Activated naive CD4-positive, alpha-beta T cell treated with anti-CD3 and anti-CD28 coated beads, Interleukin-2, amount 50 U/mL, for 72 hours (primary cell): ENCODE results near the gene SEC24C. TPM values are rescaled to one million over a fixed set of nuclear protein-coding genes. Genes with fewer than 3 reads are reported as not detected.
"Not testable (repeated sequence)": the region's sequence is repeated elsewhere in the genome, so short reads cannot be mapped to it uniquely, and the experiment has no call there.

Source experiments
- ATAC-seq, 2 donors: fragments of 150-1000 bp; cut with Tn5 transposase; 2 replicates each; pipeline ENCODE4 v1.10.0; 2021; ENCODE audit warnings: mild to moderate bottlenecking in 2 of 2, moderate library complexity in 2 of 2
- DNase-seq, 2 donors: peaks; one replicate each; pipeline ENCODE4 v3.0.0; 2021 to 2022; ENCODE audit warnings: low spot score in 2 of 2
- H3K27ac Mint-ChIP-seq, 2 donors: one replicate each; pipeline ENCODE4 v1.8.0; 2022; ENCODE audit warnings: mild to moderate bottlenecking in 2 of 2, mixed read lengths in 2 of 2
- H3K36me3 Mint-ChIP-seq, 2 donors: one replicate each; pipeline ENCODE4 v1.8.0; 2022; ENCODE audit warnings: mixed read lengths in 2 of 2
- H3K9me3 Mint-ChIP-seq, 2 donors: one replicate each; pipeline ENCODE4 v1.8.0; 2022; ENCODE audit warnings: mixed read lengths in 2 of 2
- total RNA-seq, 2 donors: library from RNA; stranded (reverse); gene quantifications; one replicate each; pipeline ENCODE4 v1.2.3, GENCODE V29; 2022

The SEC24C gene
- total RNA-seq, 2 donors from 2014 or later, result 101 TPM

DNA sequence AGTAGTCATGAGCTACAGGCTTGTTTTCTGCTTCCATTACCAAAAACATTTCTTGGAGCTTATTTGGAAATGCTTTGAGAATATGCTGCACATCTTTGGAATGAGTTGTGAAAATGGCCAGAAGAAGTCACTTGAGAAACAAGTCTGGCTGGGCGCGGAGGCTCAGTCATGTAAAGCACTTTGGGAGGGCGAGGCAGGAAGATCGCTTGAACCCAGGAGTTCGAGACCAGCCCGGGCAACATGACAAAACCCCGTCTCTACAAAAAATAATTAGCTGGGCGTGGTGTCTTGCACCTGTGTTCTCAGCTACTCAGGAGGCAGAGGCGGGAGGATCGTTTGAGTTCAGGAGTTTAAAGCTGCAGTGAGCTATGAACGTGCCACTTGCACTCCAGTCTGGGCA lies 36.8 kb downstream of the SEC24C start:
- H3K9me3 Mint-ChIP-seq, result no peaks in the 10 kb centered on the region
- ATAC-seq (no peak), DNase-seq (no peak)
- peaks cover 25 to 26% of the 10 kb centered on the region in 2 donors for H3K36me3 Mint-ChIP-seq
- peak overlapping the region; percentile 88 to 100 for H3K27ac Mint-ChIP-seq

DNA sequence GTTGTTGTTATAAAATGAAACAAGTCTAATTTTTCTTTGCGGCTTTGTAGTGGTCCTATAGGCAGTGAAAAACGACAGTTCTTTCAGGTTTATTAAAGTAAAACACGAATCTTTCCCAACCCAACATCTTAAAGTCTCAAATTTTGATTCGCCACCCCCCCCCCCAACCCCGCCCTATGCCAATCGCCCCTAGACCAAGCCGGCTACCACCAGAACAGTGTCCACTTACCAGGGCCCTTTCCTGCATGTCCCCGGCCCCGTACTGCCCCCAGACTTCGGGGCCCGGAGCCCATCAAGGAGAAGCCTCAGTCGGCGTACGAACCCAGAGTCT lies 37.3 kb downstream of the SEC24C start:
- no peaks in the 10 kb centered on the region for H3K9me3 Mint-ChIP-seq

DNA sequence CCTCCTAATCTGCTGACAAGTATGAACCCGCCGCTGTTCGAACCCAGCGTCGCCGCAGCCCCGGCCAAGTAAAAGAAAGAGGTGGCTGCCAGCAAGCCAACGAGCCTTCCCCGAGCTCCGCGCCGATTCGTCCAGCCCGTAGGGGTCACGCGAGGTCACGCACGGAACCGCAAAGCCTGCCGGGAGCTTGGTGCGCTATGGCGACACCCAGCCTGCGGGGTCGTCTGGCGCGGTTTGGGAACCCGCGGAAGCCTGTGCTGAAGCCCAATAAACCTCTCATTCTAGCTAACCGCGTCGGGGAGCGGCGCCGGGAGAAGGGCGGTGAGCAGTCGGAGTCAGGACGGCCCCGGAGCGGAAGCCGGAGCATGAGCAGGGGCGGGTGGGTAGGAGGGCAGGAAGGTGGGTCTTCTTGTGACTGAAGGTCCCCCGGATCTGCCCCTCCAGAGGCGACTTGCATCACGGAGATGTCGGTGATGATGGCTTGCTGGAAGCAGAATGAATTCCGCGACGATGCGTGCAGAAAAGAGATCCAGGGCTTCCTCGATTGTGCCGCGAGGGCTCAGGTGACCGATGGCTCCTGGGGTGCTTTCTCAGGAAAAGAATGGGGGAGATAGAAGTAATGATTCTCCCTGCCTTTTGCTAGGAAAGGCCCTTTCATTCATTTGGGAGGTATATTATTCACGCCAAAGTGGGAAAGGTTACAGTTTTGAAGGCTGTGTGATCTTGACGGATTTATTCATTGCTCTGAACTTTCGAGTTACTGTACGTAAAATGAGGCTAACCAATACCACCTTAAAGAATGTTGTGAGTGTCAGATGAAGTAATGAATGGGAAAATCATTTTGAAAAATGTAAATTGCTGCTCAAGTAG lies 37.9 kb downstream of the SEC24C start, which contains the start of gene CHCHD1:
Gene CHCHD1, plus strand, starts transcription at position 170 of the 870 bp plus-strand sequence. Its CDS starts 28 bp downstream, at position 198.
- H3K9me3 Mint-ChIP-seq, result no peaks in the 10 kb centered on the region
- peak; percentile 91 to 92 for DNase-seq
- peaks cover 26 to 30% of the 10 kb centered on the region in 2 donors for H3K36me3 Mint-ChIP-seq
- peak; percentile 78 to 79 for ATAC-seq
- H3K27ac Mint-ChIP-seq, result peak within 1 kb of the TSS; percentile 88 to 100

More for the DNA sequence above, 37.3 kb downstream of the SEC24C start:
- Mint-ChIP-seq H3K36me3 (peaks cover 30 to 31% of the 10 kb centered on the region in 2 donors), H3K27ac (peak overlapping the region; percentile 88 to 100)
- DNase-seq (no peak), ATAC-seq (peak; percentile 21)

DNA sequence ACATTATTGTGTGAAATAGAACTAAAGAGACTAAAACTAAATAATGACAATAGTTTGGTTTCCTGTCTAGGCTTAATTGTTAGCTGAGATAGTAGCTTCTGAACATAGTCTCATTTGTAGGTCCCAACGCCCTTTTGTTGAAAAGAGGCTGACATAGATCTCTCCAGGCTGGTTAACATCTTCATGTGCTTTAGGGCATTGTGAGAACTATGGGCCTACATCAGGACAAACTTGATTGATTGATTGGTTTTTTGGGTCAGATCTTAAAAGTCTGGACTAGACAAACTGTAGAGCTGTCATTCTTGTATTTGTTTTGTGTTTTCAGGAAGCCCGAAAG lies 38.5 kb downstream of the SEC24C start:
- H3K9me3 Mint-ChIP-seq, result no peaks in the 10 kb centered on the region

DNA sequence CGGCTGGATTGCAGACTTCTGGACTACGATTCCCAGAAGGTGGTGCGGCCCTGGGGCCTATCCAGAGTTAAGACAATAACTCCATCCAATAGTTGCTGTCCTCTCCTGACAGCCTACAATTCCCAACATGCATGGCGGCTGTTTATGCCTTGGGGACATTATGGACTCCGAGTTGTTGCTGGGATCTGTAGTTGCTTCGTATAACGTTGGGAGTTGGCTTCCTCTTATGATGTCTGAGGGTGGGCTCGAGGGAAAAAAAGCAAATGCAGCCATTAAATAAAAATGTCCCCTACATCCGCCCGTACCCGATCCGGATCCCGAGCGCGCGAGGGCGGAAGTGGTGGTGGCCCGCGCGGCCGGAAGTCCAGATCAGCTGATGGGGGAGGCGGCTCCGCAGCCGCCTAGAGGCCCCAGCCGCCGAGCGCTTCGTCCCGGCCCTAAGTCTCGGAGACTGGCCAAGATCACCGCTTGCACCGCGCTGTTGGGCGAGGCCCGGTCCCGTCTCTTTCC lies 41.1 kb downstream of the SEC24C start, which contains the start of gene ZSWIM8:
Gene ZSWIM8, plus strand, starts transcription at position 396 of the 510 bp plus-strand sequence. CDS start 273 bp downstream, outside the sequence.
- Mint-ChIP-seq H3K9me3 (no peaks in the 10 kb centered on the region), H3K27ac (peak within 1 kb of the TSS; percentile 79 to 97)

More for the DNA sequence above, 38.5 kb downstream of the SEC24C start:
- peak overlapping the region; percentile 88 to 100 for H3K27ac Mint-ChIP-seq
- ATAC-seq (no peak), DNase-seq (no peak)
- peaks cover 21 to 30% of the 10 kb centered on the region in 2 donors for H3K36me3 Mint-ChIP-seq

DNA sequence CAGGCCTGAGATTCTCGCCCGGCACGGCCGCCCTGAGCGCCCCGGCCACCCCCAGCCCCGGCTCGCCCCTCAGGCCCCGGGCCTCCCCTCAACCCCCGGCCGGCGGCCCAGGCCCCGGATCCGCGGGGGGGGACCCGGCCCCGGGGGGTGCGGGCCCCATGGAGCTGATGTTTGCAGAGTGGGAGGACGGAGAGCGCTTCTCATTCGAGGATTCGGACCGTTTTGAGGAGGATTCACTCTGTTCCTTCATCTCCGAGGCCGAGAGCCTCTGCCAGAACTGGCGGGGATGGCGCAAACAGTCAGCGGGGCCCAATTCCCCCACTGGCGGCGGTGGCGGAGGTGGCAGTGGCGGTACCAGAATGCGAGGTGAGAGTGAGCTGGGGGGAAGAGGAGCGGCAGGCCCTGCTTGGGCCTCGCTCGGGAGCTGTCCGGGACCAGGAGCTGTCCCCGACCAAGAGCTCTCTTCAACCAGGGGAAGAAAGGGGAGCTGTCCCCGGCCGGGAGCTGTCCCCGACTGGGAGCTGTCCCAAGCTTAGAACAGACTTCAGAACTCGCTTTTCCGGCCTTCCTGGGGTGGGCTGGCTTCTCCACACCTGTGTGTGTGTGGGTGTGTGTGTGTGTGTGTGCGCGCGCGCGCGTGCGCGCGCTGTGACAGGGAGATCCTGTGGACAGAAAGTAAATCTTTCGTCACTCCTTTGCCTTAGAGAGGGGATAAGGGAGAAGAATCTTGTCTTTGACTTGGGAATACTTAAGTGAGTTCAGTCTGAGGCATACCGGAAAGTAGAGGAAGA lies 41.7 kb downstream of the SEC24C start:
- peak overlapping the region; percentile 79 to 97 for H3K27ac Mint-ChIP-seq
- ATAC-seq (peak; percentile 7 to 11), DNase-seq (peak in 1 of 2 donors; percentile 44)
- H3K9me3 Mint-ChIP-seq, result no peaks in the 10 kb centered on the region
- peaks cover 26 to 28% of the 10 kb centered on the region in 2 donors for H3K36me3 Mint-ChIP-seq

More for the DNA sequence above, 41.1 kb downstream of the SEC24C start, which contains the start of gene ZSWIM8:
- peaks cover 24 to 34% of the 10 kb centered on the region in 2 donors for H3K36me3 Mint-ChIP-seq
- peak; percentile 74 to 77 for DNase-seq
- ATAC-seq, result peak; percentile 81 to 86

DNA sequence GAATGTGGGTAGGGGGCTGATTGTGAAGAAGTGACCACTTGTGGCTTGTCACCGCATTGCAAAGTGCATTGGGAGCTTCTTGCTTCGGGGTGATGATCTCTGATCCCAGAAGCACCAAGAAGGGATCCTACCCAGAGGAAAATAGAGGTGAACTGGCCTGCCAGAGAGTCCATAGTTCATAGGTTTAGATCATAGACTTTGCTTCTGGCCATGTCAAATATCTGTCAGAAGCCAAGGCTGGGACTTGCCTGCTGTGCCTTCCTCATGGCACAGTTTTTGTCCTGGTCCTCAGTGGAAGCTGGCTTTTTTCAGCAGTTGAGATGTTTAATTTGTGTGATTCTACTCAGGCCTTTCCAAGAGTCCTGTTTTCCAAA lies 42.3 kb downstream of the SEC24C start:
- Mint-ChIP-seq H3K27ac (peak overlapping the region; percentile 79 to 85), H3K9me3 (no peaks in the 10 kb centered on the region), H3K36me3 (peaks cover 26 to 31% of the 10 kb centered on the region in 2 donors)
- ATAC-seq, result no peak
- DNase-seq, result no peak

DNA sequence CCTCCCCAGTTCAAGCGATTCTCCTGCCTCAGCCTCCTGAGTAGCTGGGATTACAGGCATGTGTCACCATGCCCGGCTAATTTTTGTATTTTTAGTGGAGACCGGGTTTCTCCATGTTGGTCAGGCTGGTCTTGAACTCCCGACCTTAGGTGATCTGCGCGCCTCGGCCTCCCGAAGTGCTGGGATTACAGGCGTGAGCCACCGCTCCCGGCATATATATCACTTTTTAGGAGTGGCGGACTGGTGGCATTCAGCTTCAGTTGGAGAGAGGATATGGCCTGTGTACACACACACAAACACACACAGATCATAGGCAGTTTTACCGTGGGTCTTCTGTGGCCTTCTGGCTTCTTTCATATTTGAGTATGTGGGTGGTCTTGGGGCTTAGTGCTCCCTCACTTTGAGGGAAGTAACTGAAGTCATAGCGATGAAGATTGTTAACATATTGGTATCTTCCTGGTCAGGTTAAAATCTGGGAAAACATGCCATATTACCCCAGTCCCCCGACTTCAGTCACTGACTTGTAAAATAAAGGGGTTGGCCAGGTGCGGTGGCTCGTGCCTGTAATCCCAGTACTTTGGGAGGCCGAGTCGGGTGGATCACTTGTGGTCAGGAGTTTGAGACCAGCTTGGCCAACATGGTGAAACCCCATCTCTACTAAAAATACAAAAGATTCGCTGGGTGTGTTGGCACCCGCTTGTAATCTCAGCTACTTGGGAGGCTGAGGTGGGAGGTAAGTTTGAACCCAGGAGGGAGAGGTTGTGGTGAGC lies 43.0 kb downstream of the SEC24C start:
- DNase-seq, H3K27ac Mint-ChIP-seq: not testable (repeated sequence)
- H3K36me3 Mint-ChIP-seq, result peaks cover 20 to 25% of the 10 kb centered on the region in 2 donors

DNA sequence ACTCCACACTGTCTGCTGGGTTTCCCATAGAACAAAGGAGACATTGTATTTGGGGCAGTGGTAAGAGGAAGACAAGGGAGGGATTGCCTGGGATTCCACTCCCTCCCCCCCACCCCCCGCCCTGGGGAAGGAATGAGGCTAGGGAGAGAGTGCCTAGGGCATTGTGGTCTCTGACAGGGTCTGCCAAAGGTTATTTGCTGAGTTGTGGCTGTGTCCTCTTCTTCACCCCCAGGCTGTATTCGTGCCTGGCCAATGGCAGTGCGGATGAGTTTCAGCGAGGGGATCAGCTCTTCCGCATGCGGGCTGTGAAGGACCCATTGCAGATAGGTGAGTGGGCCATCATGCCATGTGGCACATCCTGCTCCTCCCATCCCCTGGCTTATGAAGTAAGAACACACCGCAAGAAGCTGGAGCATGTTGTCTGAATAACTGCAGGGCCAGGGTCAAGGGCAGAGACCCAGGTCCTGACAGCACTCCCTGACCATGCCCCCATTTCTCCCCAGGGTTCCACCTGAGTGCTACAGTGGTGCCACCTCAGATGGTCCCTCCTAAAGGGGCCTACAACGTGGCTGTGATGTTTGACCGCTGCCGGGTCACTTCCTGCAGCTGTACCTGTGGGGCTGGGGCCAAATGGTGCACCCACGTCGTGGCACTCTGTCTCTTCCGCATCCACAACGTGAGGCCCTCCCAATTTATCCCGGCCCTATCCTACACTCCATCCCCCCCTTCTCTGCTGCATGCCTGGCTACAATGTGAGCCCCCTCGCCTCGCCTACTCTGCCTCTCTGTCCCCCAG lies 44.9 kb downstream of the SEC24C start:
- ATAC-seq (no peak), DNase-seq (no peak)
- Mint-ChIP-seq H3K27ac (peak overlapping the region in 1 of 2 donors; percentile 51), H3K36me3 (peaks cover 10 to 17% of the 10 kb centered on the region in 2 donors), H3K9me3 (no peaks in the 10 kb centered on the region)

More for the DNA sequence above, 43.0 kb downstream of the SEC24C start:
- not testable (repeated sequence) for ATAC-seq, H3K9me3 Mint-ChIP-seq

DNA sequence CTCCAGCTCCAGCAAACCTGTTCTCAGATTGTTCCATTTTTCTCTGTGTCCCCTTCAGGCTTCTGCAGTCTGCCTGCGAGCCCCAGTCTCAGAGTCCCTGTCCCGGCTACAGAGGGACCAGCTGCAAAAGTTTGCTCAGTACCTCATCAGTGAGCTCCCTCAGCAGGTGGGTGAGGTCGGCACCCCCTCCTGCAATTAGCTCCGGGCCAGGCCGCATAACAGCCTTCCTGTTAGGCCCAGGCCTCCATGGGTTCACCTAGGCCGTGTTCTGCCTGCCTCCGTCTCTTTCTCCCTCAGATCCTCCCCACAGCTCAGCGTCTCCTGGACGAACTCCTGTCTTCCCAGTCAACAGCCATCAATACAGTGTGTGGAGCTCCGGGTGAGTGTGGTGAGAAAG lies 45.5 kb downstream of the SEC24C start:
- Mint-ChIP-seq H3K9me3 (no peaks in the 10 kb centered on the region), H3K36me3 (peaks cover 10 to 17% of the 10 kb centered on the region in 2 donors), H3K27ac (peak overlapping the region in 1 of 2 donors; percentile 51)
- DNase-seq (no peak), ATAC-seq (no peak)

DNA sequence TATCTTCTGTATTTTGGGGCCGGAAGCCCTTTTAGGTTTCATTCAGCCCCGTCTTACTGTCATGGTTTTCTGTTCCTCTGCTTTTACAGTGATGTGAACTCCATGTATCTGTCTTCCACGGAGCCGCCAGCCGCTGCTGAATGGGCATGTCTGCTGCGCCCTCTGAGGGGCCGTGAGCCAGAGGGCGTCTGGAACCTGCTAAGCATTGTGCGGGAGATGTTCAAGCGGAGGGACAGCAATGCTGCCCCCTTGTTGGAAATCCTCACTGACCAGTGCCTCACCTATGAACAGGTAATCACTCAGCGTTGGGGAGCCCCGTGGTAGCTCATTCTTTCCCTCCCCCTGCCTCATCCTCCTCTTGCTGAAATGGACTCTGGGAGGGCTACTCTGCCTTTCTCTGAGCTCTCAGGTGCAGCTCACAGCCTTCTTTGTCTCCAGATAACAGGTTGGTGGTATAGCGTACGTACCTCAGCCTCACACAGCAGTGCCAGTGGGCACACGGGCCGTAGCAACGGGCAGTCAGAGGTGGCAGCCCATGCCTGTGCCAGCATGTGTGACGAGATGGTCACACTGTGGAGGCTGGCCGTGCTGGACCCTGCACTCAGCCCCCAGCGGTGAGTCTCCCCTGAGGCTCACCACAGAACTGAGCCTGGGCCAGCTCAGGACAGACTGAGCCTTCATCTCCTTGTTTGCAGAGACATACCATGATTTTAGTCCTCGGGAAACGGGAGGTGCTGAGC lies 46.9 kb downstream of the SEC24C start:
- Mint-ChIP-seq H3K27ac (peak overlapping the region in 1 of 2 donors; percentile 72), H3K36me3 (peaks cover 8 to 15% of the 10 kb centered on the region in 2 donors), H3K9me3 (no peaks in the 10 kb centered on the region)
- DNase-seq (no peak), ATAC-seq (no peak)

DNA sequence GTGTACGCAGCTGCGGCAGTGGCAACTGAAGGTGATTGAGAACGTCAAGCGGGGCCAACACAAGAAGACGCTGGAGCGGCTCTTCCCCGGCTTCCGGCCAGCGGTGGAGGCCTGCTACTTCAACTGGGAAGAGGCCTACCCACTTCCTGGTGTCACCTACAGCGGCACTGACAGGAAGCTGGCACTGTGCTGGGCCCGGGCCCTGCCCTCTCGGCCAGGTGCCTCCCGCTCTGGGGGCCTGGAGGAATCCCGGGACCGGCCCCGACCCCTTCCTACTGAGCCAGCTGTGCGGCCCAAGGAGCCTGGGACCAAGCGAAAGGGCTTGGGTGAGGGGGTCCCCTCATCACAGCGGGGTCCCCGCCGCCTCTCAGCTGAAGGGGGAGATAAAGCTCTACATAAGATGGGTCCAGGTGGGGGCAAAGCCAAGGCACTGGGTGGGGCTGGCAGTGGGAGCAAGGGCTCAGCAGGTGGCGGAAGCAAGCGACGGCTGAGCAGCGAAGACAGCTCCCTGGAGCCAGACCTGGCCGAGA lies 47.8 kb downstream of the SEC24C start:
- DNase-seq (no peak), ATAC-seq (no peak)
- Mint-ChIP-seq H3K9me3 (no peaks in the 10 kb centered on the region), H3K36me3 (peaks cover 4 to 10% of the 10 kb centered on the region in 2 donors), H3K27ac (peak overlapping the region in 1 of 2 donors; percentile 72)

DNA sequence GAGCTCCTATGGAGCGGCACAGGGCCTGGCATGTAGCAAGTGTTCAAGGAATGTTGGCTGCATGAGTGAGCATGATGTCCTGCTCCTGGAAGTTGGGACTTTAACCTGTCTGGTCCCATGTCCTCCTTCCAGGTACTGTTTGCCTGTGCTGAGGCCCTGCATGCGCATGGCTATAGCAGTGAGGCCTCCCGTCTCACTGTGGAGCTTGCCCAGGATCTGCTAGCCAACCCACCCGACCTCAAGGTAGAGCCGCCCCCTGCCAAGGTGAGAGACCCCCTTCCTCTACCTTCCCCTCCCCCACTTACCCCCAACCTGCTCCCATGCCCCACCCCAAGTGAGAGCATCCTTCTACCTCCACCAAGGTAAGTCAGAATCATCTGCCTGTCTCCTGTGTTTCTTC lies 49.3 kb downstream of the SEC24C start:
- no peak for ATAC-seq

DNA sequence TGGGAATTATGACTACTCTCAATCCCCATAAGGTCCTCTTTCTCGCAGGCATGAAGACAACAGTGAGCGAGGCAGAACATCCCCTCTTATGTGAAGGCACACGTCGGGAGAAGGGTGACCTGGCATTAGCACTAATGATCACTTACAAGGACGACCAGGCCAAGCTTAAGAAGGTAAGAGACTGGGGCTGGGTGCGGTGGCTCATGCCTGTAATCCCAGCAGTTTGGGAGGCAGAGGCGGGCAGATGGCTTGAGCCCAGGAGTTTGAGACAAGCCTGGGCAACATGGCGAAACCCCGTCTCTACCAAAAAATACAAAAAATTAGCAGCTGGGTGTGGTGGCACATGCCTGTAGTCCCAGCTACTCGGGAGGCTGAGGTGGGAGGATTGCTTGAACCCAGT lies 51.3 kb downstream of the SEC24C start:
- not testable (repeated sequence) for DNase-seq, H3K36me3 Mint-ChIP-seq, H3K9me3 Mint-ChIP-seq, ATAC-seq
- H3K27ac Mint-ChIP-seq, result peak overlapping the region in 1 of 2 donors; percentile 26

More for the DNA sequence above, 49.3 kb downstream of the SEC24C start:
- Mint-ChIP-seq H3K27ac (peak overlapping the region in 1 of 2 donors; percentile 20), H3K36me3 (peaks cover 4 to 10% of the 10 kb centered on the region in 2 donors), H3K9me3 (no peaks in the 10 kb centered on the region)
- DNase-seq, result no peak
